RPMI7951 (cell line): ENCODE results near the gene COL15A1. TPM values are rescaled to one million over a fixed set of nuclear protein-coding genes. Genes with fewer than 3 reads are reported as not detected.
A peak's percentile ranks its signal among the peaks of the same experiment; 100 is the strongest.

Experiments
- DNase-seq: peaks from one replicate; pipeline ENCODE4 v3.0.0-alpha.2; 2012; ENCODE audit warnings: low read depth
- total RNA-seq: library from RNA; depleted of rRNA; stranded (reverse); fragments of >200 nt; shearing (Covaris generic); gene quantifications from 2 replicates; pipeline ENCODE4 v1.2.3, GENCODE V29; 2014

COL15A1 gene
- total RNA-seq, 1 experiment from 2014 or later: 20.2 TPM

DNA sequence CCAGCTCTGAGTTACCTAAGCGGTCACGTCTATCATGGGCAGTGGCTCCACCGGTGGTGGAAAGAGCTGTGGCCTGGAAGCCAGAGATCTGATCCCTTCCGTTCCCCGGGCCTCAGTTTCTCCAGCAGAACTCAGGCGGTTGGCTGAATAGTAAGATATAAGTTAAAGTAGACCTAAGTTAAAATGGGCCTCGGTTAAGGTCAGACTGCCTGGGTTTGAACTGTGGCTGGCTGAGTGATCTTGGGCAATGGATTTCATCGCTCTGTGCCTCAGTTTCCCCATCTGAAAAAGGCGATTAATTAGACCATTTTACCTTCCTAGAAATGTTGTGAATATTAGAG is 997 bp downstream of the COL15A1 start:
- DNase-seq: no peak

DNA sequence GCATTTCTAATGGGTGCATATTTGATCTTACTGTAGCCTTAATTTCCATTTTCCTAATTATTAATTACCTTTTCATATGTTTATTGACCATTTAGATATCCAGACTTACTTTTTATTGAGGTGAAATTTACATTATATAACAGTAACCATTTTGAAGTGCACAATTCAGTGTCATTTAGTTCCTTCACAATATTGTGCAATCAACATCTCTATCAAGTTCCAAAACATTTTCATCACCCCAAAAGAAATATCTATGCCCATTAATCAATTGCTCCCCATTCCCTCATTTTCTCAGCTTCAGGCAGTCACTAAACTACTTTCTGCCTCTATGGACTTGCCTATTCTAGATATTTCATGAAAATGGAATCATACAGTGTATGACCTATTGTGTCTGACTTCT is 5.9 kb downstream of the COL15A1 start:
- DNase-seq: no peak

DNA sequence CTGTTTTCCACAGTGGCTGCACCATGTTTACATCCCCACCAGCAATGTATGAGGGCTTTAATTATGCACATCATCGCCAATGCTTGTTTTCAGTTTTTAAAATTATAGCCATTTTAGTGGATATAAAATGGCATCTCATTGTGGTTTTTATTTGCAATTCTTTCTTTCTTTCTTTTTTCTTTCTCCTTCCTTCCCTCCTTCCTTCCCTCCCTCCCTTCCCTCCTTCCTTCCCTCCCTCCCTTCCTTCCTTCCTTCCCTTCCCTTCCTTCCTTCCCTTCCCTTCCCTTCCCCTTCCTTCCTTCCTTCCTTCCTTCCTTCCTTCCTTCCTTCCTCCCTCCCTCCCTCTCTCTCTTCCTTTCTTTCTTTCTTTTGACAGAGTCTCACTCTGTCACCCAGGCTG is 6.6 kb downstream of the COL15A1 start:
- DNase-seq: no peak

DNA sequence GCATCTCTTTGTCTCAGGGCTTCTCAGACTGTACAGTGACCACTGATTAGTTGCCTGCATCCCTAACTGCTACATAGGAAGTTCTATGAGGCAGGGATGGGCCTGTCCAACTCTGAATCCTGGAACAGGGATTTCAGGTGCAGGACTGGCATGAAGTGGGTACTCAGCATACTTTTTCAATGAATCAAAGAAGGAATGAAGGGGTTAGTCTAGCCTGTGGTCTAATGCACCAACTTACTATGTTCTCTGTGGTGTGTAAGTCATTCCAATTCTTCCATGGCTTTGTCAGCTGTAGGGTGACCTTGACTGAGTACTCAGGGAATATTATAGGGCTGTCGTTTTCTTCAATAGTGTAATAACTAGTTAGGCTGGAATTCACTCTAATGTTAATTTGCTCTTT is 8.3 kb downstream of the COL15A1 start:
- DNase-seq: peak; percentile 37

DNA sequence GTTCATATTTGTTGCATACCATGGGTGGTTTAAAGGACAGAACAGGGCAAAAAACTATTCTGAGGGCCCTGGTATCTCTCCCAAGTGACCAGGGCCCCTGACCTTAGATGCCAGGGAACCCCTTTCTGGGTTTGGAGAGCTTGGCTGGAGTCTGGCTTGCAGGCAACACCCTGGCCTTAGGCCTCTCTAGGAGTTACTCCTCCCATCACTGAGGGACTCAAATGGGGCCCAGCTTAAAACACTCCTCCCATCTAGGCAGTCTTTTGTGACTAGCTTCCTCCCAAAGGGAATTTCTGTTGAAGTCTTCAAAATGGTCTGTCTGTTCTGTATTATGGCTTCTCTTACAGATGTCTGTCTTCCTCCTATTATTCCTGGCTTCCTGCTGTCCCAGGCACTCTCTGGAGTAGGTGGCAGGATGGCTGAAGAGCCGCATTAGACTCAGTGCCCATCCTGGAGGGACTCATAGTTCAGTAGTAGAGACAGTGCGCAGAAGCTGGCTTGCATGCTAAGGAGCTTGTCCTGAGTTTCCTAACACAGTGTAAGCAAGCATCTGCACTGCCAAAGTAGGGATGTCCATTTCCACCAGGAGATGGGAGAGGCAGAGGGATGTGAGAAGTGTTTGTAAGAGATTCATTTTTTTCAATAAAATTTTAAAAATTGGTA is 10.0 kb downstream of the COL15A1 start:
- DNase-seq: no peak

DNA sequence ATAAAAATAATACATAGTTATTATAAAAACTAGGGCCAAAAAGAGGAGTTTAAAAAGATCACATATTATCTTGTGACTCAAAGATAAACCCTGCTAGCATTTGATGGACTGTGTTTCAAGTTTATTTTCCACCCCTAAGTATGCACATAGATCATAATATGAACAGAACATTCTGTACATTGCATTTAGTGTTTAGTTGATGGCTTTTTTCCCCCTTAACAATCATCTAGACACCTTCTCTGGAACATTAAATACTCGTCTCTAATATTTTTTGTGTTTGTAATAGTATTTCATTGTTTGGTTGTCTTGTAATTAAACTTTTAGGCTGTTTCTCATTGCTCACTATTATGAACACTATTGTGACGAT is 10.5 kb downstream of the COL15A1 start:
- DNase-seq: no peak

DNA sequence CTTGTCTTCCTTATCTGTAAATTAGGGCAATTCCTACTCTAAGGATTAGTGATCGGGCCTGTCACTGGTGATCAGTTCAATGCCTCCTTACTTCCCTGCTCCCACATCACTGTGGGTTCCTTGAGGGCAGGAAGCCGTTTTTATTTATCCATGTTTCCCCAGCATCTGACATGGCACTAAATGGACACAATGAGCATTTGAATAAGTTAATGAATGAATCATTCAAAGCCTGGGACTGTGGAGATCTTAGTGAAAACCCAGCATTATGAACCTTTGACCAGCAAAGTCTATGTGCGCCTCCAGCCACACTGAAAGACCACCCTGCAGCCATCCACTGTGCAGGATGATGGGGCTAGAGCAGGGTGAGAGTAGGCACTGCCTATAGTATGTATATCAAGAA is 11.6 kb downstream of the COL15A1 start:
- DNase-seq: peak; percentile 50

DNA sequence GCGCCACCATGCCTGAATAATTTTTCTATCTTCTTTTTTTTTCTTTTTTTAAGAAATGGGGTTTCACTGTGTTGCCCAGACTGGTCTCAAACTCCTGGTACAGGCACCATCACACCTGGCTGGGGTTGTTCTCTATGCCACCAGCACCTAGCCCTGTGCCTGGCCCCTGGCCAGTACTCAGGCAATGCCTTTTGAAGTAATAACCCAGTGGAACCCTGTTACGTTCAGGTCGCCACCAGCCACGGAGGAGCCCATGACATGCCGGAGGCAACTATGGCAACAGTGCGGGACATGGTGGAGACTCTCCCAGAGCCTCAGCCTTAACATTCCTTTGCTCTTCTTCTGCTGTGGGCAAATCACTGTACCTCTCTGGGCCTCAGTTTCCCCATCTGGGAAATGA is 14.1 kb downstream of the COL15A1 start:
- no peak for DNase-seq

DNA sequence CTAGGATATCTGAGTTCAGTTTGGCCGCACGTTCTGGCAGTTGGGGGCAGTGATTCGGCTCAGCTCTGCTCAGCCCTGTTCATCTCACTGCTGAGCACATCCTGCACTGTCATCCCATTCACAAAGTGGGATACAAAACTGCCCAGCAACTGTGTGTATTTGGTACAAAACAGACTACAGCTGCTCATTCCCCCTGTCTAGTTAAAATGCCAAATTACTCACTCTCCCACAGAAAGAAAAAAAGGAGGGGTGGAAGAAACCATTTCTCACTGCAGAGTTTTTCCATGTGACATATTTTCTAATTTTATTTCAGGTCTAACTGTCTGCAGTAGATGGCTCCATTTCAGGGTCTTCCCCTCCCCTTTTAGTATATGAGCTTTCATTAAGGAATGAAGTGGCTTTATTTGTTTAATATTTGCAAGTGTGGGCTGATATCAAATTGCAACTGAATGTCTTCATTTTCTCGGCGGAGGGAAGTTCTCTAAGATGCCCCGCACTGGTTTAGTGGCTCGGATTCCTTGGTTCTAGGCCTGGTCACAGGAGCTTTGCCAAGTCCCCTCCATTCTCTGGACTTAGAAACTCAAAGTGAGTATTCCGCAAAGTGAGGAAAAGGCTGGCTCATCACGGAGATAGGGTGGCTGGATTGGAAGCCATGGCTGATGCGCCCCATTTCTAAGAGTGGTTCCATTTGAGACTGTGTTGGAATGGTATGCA is 14.7 kb downstream of the COL15A1 start:
- DNase-seq: peak; percentile 91

DNA sequence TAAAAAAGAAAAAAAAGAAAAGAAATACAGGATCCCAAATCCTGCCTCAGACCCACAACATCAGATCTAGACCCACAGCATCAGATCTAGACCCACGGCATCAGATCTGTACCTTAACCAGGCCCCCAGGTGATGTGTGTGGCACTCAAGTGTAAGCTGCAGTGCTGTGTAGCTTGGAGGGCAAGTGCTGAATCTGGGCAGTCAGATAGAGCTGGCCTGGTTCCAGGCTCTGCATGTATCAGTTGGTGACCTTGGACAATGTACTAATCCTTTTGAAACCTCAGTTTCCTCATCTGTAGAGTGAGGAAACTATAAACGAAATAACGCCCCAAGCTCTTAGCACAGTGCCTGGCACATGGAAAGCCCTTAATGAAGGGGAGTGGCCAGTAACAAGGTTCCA is 16.7 kb downstream of the COL15A1 start:
- no peak for DNase-seq

DNA sequence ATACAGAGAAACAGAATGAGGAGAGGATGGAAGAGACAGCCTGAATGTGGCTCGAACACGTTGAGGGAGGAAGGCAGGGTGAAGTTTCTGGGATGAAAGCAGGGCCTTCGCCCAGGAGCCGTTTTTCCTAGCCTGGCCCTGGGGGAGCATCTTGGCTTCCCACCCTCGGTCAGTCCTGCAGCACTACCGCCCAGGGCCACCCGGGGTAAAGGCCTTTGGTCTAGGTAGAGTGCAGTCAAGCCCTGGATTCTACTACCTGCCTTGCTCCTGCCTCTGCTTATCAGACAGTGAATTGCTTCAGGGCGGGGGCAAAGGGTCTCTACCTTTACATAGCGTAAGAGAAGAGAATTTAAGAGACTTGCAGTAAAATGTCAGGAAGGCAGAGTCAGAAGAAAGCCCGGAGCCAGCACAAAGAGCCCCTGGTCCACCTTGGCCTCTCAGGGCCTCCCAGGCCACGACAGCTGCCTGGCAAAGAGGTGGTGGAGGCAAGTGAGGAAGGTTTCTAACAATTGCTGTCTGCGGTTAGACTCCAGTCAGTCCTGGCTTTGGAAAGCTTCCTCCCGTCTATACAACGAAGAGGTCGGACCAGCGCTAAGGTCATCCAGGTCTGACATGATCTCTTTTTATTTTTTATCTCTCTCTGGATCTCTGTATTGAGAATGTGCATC is 17.9 kb downstream of the COL15A1 start:
- no peak for DNase-seq

DNA sequence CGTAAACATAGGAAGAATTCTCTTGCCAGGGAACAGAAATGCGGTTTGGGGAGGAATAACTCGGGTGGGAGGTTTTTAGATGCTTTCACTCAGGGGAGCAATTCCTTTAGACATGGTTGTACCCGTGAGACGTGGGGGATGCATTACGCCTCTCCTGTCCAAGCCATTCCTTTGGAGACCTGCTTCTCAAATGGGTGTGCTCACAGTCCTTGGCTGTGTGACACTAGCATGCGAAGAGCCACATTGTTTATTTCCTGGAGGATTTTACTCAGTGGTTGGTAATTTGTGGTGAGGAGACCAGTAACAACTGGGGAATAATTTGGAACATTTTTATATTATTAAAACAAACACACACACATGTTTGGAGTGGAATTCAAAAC is 18.5 kb downstream of the COL15A1 start:
- DNase-seq: peak; percentile 33

DNA sequence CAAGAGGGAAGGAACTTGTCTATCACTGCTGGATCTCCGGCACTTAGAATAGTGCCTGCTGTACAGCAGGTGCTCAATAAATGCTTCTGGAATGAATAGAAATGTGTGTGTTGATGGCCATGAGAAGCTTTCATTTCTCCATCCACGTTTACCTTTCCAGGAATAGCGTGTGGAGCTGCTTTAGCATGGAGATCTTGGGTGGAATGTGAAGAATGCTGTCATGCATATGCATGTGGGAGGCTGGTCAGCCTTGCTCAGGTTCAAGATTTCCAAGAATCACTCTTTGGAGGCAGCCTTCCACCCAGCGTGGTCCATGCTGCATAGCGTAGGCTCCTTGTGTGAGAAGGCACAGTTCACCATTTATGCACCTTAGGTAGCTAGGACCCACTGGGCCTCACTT is 19.2 kb downstream of the COL15A1 start:
- no peak for DNase-seq

DNA sequence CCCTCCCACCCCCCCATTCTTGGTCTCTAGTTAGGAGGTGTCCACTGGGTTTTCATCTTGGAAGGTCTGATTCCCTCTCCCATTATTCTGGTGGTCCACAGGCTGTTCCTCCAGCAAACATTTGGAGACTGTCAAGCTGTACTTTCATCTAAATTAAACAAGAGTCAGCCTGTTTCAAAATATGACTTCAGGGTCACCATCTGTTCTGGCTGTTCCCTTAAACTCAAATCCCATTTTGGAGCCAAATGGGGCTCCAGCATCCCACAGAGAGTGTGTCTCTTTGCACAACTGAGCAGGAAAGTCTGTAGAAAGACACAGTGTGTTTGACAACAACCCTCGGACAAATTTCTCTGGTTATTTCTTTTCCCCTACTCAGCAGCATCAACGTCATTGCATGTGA is 20.5 kb downstream of the COL15A1 start:
- DNase-seq: no peak

DNA sequence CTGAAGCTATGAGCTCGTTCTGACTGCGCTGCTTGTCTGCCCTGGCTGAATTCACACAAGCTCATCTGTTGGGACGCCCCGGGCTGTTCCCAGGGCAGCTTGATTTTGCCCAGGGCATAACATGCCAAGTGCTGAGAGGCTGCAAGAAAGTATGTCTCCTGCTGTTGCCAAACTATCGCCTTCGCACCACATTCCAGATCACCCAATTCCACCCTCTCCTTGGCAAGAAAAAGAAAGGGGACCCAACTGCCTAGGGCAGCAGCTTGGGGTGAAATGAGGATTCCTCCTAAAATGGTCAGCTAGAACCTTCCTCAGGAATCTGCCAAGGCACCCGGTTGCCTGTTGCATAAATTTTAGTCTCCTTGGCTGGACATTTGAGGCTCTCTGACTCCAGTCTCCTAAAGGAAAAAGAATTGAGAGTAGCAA is 21.2 kb downstream of the COL15A1 start:
- DNase-seq: no peak

DNA sequence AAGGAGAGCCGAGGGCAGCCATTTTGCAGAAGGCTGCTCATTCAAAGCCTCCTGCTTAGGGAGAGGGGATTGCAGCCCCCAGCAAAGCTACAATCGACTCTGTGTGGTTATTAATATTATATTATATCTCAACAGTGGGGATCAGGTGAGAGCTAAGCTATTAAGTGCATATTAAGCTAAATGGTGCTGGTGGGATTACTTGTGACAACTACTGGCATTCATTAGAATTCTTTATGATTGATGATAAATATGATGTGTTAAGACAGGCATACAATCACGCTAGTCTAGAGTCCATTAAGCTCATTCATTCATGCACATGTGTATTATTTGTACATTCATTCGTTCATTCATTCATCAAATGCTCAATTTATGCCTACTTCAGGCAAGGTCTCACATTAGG is 23.0 kb downstream of the COL15A1 start:
- DNase-seq: no peak

DNA sequence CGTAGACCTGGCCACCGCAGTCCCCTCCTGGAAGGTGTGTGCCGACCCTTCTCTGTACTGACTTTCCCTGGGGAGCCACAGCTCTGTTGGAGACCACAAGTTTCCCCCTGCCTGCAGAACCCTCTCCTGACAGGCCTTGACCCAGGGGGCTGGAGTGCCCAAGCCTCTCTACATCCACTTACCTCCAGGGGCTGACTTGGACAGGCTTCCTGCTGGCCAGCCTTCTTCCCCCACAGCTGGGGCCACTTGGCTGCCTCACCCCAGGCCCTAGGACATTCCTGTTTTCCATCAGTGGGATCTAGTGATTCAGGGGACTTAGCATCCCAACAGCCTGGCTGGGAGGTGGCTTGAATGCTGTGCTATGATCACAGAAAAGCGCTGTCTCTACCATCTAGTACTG is 23.6 kb downstream of the COL15A1 start:
- DNase-seq: no peak

DNA sequence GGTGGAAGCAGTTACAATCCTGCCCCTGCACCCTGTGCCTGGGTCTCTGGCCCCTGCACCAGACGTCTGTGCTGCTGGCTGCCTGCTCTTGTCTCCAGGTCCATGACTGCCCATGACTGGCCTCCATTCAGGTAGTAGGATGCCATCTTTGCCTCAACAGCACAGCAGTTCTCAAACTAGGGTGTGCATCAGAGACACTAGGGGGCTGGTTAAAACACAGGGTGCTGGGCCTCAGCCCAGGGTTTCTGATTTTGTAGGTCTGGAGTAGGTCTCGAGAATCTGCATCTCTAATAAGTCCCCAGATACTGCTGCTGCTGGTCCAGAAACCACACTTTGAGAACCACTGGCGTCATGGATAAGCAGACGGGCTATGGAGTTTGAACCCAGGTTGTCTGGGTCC is 24.0 kb downstream of the COL15A1 start:
- no peak for DNase-seq

DNA sequence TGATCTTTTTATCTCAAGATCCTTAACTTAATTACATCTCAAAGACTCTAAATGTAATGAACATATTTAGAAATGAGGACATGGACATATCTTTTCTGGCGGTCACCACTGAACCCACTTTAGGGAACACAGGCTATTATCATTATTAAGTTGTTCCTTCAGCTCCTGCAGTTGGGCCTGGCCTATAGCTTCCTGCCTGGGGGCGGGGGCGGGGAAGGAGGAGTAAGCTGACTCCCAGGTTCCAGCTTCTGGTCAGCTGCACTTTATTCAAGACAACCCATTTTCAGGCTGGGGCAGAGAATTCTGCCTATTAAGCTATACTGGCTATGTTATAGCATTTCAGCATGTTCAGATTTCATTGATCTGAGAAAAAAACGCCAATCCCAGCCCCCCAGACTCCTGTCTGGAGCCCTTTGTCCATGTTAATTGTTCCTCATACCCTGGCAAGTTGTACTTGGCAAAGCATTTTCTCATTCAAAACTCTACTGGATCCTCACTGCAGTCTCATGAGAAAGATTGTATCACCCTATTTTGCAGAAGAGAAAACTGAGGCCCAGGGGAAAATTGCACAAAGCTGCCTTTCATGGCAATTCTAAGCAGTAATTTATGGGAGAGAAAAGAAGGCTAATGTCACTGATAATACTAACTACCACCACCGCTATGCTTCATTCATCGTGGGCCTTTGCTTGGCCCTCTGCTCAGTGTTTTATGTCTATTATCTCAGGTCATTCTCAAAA is 25.1 kb downstream of the COL15A1 start:
- DNase-seq: no peak

DNA sequence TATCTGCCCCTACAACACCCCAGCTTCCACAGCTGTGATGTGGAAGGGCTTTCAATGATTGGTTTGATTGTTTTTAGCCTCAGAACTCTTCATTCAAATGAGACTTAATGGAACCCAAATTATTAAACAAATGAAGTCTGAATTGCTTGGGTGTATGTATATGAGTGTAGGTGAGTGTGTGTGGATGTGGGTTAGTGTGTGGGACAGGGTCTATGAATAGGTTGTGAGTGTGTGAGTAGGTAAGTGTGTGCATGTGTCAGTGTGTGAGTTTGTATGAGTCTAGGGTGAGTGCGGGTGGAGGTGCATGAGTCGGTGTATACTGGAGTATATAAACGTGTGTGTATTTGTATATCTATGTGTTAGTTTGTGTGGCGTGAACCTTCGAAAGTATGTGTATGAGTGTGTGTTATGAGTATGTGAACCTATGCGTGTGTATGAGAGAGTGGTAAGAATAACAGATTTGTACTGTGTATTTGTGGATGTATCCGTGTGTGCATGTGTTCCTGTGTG is 26.9 kb downstream of the COL15A1 start:
- no peak for DNase-seq

DNA sequence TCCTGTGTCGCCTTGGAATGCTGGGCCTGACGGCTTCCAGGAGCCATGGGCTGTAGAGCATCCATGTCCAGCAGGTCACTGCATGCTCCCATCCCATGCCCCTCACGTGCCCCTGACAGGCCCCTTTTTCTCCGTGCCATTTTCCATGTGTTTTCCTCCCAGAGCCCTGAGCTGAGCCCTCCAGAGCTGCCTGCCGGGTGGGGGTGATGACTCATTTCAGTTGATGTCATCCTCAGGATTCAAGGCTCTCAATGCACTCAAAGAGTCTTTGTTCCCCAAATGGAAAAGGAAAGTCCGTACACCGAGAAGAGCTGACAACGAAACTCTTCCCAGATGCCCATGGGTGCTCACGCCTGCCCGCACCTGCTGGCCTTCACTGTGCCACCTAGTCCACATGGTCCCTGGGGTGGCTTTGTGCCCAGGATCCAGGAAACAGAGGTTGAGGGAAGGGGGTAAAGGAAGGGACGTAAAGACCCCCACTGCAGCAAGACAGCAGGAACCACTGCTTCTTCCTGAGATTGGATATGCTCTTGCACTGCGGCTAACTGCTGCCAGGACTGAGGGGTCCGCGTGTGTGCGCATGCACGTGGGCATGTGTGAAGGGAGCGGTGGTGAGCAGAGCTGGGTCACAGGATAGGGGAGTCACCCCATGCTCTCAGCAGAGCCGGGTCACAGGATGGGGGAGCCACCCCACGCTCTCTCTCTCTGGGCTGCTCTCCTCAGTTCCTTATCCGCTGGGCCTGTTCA is 27.6 kb downstream of the COL15A1 start:
- DNase-seq: peak; percentile 91

DNA sequence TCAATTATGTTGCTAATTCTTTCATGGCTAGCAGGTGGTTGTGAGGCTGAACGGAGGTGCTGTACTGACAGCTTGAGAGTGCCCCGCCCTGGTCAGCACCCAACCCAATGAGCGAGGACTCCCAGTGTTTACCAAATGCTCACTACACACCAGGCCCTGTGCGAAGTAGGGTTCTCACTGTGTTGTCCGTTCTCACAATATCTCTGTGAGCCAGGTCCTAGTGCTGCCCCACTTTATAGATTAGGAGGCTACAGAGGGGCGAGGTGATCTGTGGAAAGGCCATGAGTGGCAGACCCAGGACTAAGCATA is 28.2 kb downstream of the COL15A1 start:
- no peak for DNase-seq
